GM19351 (cell line): ENCODE measurements around the gene ZNF121.
A peak's percentile ranks its signal among the peaks of the same experiment; 100 is the strongest.
"Not testable (repeated sequence)": the region's sequence is repeated elsewhere in the genome, so short reads cannot be mapped to it uniquely, and the experiment has no call there.

Experiments used
- ATAC-seq: cut with Tn5 transposase; IDR thresholded peaks from one replicate; pipeline ENCODE4 v1.9.1; 2021; ENCODE audit warnings: mild to moderate bottlenecking, moderate library complexity; ENCODE audit not compliant: unreplicated experiment

ZNF121 gene

GRCh38 chr19:9584073-9584833, at the start of gene ZNF121:
ZNF121 (minus strand) TSS chr19:9584504; CDS start chr19:9568097, 16,407 bp downstream.
- peak; percentile 85 for ATAC-seq

- no peak for ATAC-seq
Observed at GRCh38 chr19:9627856-9628255, 43.6 kb upstream of the ZNF121 start.

- no peak for ATAC-seq
Observed at GRCh38 chr19:9622531-9622930, 38.2 kb upstream of the ZNF121 start.

GRCh38 chr19:9621156-9622037, 37.1 kb upstream of the ZNF121 start, which contains the start of gene ZNF561:
ZNF561 (minus strand) TSS chr19:9621232; CDS start chr19:9619456, 1,776 bp downstream.
- peak; percentile 84 for ATAC-seq

- ATAC-seq = no peak
Observed at GRCh38 chr19:9620842-9621155, 36.5 kb upstream of the ZNF121 start.

- ATAC-seq = no peak
Observed at GRCh38 chr19:9615844-9616243, 31.5 kb upstream of the ZNF121 start.

- no peak for ATAC-seq
Observed at GRCh38 chr19:9610484-9611113, 26.3 kb upstream of the ZNF121 start.

GRCh38 chr19:9608912-9609311, 24.6 kb upstream of the ZNF121 start:
- no peak for ATAC-seq

- no peak for ATAC-seq
Observed at GRCh38 chr19:9597027-9597426, 12.7 kb upstream of the ZNF121 start.

- no peak for ATAC-seq
Observed at GRCh38 chr19:9586764-9587163, 2.5 kb upstream of the ZNF121 start.

GRCh38 chr19:9582081-9582725, 2.1 kb downstream of the ZNF121 start:
- not testable (repeated sequence) for ATAC-seq

- no peak for ATAC-seq
Observed at GRCh38 chr19:9580728-9581127, 3.6 kb downstream of the ZNF121 start.

GRCh38 chr19:9570255-9570654, 14.0 kb downstream of the ZNF121 start:
- ATAC-seq = no peak

GRCh38 chr19:9566729-9567128, 17.6 kb downstream of the ZNF121 start:
- no peak for ATAC-seq

- ATAC-seq = no peak
Observed at GRCh38 chr19:9565900-9566705, 18.2 kb downstream of the ZNF121 start.

GRCh38 chr19:9552536-9553274, 31.6 kb downstream of the ZNF121 start:
- no peak for ATAC-seq

- ATAC-seq = no peak
Observed at GRCh38 chr19:9547870-9548269, 36.4 kb downstream of the ZNF121 start.

GRCh38 chr19:9541281-9541680, 43.0 kb downstream of the ZNF121 start:
- not testable (repeated sequence) for ATAC-seq

- not testable (repeated sequence) for ATAC-seq
Observed at GRCh38 chr19:9539921-9540320, 44.4 kb downstream of the ZNF121 start.
